OCI-M2 (cell line): ENCODE measurements around the gene EML5.
"Not testable (repeated sequence)": the region's sequence is repeated elsewhere in the genome, so short reads cannot be mapped to it uniquely, and the experiment has no call there.

Experiments used
- DNase-seq: peaks from one replicate; lab custom pipeline; 2025; ENCODE audit not compliant: unreplicated experiment; lab: John Stamatoyannopoulos, UW

The EML5 gene

GRCh38 chr14:88792473-88793258 lies at the start of gene EML5:
TSS of gene EML5 (minus strand) at chr14:88792953. CDS start at chr14:88792503, 450 bp downstream.
- peak; percentile 54 for DNase-seq

GRCh38 chr14:88842414-88842813 lies 49.7 kb upstream of the EML5 start:
- no peak for DNase-seq

- no peak for DNase-seq
These were observed 49.0 kb upstream of the EML5 start for GRCh38 chr14:88841741-88842140.

GRCh38 chr14:88840926-88841325 lies 48.2 kb upstream of the EML5 start:
- no peak for DNase-seq

- DNase-seq = no peak
These were observed 45.3 kb upstream of the EML5 start for GRCh38 chr14:88838015-88838414.

- no peak for DNase-seq
These were observed 44.7 kb upstream of the EML5 start for GRCh38 chr14:88837495-88837894.

GRCh38 chr14:88835661-88836060 lies 42.9 kb upstream of the EML5 start:
- no peak for DNase-seq

GRCh38 chr14:88834883-88835431 lies 42.2 kb upstream of the EML5 start:
- DNase-seq = no peak

- no peak for DNase-seq
These were observed 38.5 kb upstream of the EML5 start for GRCh38 chr14:88831284-88831683.

GRCh38 chr14:88829685-88830302 lies 37.0 kb upstream of the EML5 start:
- no peak for DNase-seq

GRCh38 chr14:88829188-88829587 lies 36.4 kb upstream of the EML5 start:
- DNase-seq = no peak

GRCh38 chr14:88825503-88825902 lies 32.8 kb upstream of the EML5 start:
- no peak for DNase-seq

- DNase-seq = no peak
These were observed 32.3 kb upstream of the EML5 start for GRCh38 chr14:88825078-88825458.

GRCh38 chr14:88824314-88825077 lies 31.7 kb upstream of the EML5 start, which contains the start of gene TTC8:
TSS of gene TTC8 (plus strand) at chr14:88824651. CDS start at chr14:88824708, 57 bp downstream.
- peak; percentile 94 for DNase-seq

- no peak for DNase-seq
These were observed 31.2 kb upstream of the EML5 start for GRCh38 chr14:88823968-88824313.

- no peak for DNase-seq
These were observed 29.1 kb upstream of the EML5 start for GRCh38 chr14:88821888-88822287.

- no peak for DNase-seq
These were observed 28.6 kb upstream of the EML5 start for GRCh38 chr14:88821378-88821777.

- DNase-seq = not testable (repeated sequence)
These were observed 26.9 kb upstream of the EML5 start for GRCh38 chr14:88819674-88820073.

GRCh38 chr14:88818018-88818417 lies 25.3 kb upstream of the EML5 start:
- DNase-seq = no peak

- no peak for DNase-seq
These were observed 23.2 kb upstream of the EML5 start for GRCh38 chr14:88815980-88816379.

- DNase-seq = no peak
These were observed 15.6 kb upstream of the EML5 start for GRCh38 chr14:88808359-88808758.

GRCh38 chr14:88804477-88804876 lies 11.7 kb upstream of the EML5 start:
- DNase-seq = no peak
